ENCODE data around the gene UNC119B.

- no peak for TF ChIP-seq CTCF (conservative IDR thresholded peaks at IDR 0.05; ENCODE audit: low read length)
- TF ChIP-seq EZH2phosphoT487 (IDR thresholded peaks at IDR 0.05; ENCODE audit: borderline replicate concordance, low read depth, low read length): no peak
Observed at GRCh38 chr12:120741476-120742421, 31.5 kb downstream of the UNC119B start.

Measured in OCI-LY7 (cell line).